ENCODE data around the gene PRPH2. TPM values are rescaled to one million over a fixed set of nuclear protein-coding genes. Genes with fewer than 3 reads are reported as not detected.

The PRPH2 gene
- total RNA-seq, 2 donors from 2014 or later, result 0.32 to 0.35 TPM

DNA sequence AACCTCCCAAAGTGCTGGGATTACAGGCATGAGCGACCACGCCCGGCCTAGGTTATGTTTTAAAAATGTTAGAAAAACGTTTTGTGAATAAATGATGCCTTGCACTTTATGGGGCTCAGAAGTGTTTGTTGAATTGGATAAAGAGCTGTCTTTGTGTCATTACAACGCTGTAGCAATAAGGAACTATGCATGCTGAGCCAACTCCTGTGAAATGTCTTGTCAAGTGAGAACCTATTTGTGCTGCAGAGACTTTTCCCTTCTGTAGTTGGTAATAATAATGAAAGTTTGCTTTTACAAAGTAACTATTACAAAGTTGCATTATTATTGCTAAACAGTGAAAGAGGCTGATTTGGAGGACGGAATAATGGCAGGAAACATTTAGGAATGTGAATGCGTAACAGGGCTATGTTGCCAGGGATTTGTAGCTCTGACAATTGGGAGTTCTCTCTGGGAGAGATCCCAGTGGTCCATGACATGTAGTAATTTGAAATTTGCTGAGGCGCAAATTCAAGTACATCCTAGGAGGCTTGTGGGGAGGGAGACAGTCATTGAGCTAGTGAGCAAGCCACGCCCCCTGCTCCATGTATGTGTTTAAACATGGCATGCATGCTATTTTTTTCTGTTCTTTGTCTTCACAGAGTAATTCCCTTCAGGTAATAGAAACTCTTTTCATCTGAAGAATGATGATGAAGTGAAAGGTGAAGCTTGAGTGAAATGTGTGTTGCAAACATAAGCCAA lies 42.7 kb upstream of the PRPH2 start:
- intact Hi-C loops (cut with DNase I), result no loop called here
- H3K4me3 ChIP-seq, result no peak overlapping the region
- peak overlapping the region; percentile 23 for H3K27ac ChIP-seq
- TF ChIP-seq, protein P1, sequence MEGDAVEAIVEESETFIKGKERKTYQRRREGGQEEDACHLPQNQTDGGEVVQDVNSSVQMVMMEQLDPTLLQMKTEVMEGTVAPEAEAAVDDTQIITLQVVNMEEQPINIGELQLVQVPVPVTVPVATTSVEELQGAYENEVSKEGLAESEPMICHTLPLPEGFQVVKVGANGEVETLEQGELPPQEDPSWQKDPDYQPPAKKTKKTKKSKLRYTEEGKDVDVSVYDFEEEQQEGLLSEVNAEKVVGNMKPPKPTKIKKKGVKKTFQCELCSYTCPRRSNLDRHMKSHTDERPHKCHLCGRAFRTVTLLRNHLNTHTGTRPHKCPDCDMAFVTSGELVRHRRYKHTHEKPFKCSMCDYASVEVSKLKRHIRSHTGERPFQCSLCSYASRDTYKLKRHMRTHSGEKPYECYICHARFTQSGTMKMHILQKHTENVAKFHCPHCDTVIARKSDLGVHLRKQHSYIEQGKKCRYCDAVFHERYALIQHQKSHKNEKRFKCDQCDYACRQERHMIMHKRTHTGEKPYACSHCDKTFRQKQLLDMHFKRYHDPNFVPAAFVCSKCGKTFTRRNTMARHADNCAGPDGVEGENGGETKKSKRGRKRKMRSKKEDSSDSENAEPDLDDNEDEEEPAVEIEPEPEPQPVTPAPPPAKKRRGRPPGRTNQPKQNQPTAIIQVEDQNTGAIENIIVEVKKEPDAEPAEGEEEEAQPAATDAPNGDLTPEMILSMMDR (IDR thresholded peaks at IDR 0.05), result no peak
- no peak overlapping the region for H3K9ac ChIP-seq (ENCODE audit: low read depth in 2 of 2, low read length in 2 of 2)
- DNase-seq, result peak; percentile 27
- no peaks in the 10 kb centered on the region for H3K27me3 ChIP-seq
- H3K36me3 ChIP-seq, result no peaks in the 10 kb centered on the region
- H3K9me3 ChIP-seq, result no peaks in the 10 kb centered on the region
- H3K4me1 ChIP-seq, result peaks cover 4% of the 10 kb centered on the region

DNA sequence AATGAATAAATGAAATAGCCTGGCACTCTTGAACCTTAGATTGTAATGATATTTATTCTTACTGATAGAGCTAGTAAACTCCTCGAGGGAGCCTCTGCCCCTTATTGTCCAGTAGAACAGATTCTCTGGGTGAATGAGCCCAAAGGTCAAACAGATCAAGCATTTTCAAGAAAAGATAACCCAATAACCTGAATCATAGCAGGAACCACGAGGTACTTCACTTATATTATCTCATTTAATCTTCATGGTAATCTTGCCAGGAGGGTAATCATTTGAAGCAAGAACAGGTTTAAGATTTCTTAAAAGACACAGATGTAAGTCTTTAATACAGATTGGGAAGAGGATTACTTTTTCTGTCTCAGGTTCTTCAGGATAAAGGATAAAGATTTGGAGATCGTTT lies 40.6 kb upstream of the PRPH2 start:
- no peak for DNase-seq

DNA sequence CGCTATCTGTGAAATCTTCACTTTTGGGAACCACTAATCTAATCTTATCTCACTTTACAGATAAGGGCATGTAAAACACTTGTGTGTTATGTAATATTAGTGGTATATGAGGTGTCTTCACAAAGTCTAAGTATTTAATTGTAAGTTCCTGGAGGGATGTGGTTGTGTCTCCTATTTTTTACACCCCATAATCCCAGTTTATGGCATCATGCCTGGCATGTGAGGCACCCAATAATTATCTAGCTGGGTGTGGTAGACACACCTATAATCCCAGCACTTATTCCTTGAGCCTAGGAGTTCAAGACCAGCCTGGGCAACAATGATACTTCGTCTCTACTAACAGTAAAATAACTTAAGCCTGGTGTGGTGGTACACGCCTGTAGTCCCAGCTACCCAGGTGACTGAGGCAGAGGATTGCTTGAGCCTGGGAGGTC lies 40.0 kb upstream of the PRPH2 start:
- DNase-seq, result peak; percentile 41
- Histone ChIP-seq H3K4me3 (no peak overlapping the region), H3K4me1 (peaks cover 4% of the 10 kb centered on the region), H3K9ac (ENCODE audit: low read depth in 2 of 2, low read length in 2 of 2) (no peak overlapping the region), H3K27ac (peak overlapping the region; percentile 29), H3K27me3 (no peaks in the 10 kb centered on the region), H3K36me3 (no peaks in the 10 kb centered on the region), H3K9me3 (no peaks in the 10 kb centered on the region)
- TF ChIP-seq, protein P1 (IDR thresholded peaks at IDR 0.05), result no peak
- intact Hi-C loops (cut with DNase I), result no loop called here

More for the DNA sequence above, 40.6 kb upstream of the PRPH2 start:
- TF ChIP-seq, protein P1 (IDR thresholded peaks at IDR 0.05), result no peak
- Histone ChIP-seq H3K27ac (peak overlapping the region; percentile 29), H3K9me3 (no peaks in the 10 kb centered on the region), H3K9ac (ENCODE audit: low read depth in 2 of 2, low read length in 2 of 2) (no peak overlapping the region), H3K27me3 (no peaks in the 10 kb centered on the region), H3K36me3 (no peaks in the 10 kb centered on the region), H3K4me3 (no peak overlapping the region), H3K4me1 (peaks cover 4% of the 10 kb centered on the region)
- intact Hi-C loops (cut with DNase I), result no loop called here

DNA sequence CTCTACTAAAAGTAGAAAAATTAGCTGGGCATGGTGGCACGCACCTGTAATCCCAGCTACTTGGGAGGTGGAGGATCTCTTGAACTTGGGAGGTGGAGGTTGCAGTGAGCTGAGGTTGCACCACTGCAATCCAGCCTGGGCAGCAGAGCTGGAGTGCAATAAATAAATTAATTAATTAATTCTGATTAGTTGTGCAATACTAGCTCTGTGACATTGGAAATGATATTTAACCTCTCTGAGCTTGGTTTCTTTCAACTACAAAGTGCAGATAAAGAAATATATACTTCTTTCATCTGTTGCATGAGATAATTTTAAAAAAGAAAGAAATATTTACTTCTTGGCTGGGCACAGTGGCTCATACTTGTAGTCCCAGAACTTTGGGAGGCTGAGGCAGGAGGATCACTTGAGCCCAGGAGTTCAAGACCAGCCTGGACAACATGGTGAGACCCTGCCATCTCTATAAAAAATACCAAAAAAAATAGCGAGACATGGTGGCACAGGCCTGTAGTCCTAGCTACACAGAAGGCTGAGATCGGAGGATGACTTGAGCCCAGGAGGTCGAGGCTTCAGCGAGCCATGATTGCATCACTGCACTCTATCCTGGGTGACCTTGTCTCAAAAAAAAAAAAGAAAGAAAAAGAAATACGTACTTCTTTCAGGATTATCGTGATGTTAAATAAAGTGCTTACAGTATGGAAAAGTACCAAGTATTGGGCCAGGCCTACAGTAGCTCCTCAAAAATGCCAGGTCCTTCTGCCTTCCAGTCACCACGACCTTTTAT lies 39.1 kb upstream of the PRPH2 start:
- H3K4me1 ChIP-seq, result peaks cover 4% of the 10 kb centered on the region
- H3K9me3 ChIP-seq, result no peaks in the 10 kb centered on the region
- no peaks in the 10 kb centered on the region for H3K27me3 ChIP-seq
- intact Hi-C loops (cut with DNase I), result no loop called here
- no peaks in the 10 kb centered on the region for H3K36me3 ChIP-seq
- no peak overlapping the region for H3K4me3 ChIP-seq
- H3K27ac ChIP-seq, result peak overlapping the region; percentile 29
- no peak for DNase-seq
- H3K9ac ChIP-seq (ENCODE audit: low read depth in 2 of 2, low read length in 2 of 2), result peak overlapping the region in 1 of 2 donors; percentile 21
- TF ChIP-seq, protein P1 (IDR thresholded peaks at IDR 0.05), result no peak

DNA sequence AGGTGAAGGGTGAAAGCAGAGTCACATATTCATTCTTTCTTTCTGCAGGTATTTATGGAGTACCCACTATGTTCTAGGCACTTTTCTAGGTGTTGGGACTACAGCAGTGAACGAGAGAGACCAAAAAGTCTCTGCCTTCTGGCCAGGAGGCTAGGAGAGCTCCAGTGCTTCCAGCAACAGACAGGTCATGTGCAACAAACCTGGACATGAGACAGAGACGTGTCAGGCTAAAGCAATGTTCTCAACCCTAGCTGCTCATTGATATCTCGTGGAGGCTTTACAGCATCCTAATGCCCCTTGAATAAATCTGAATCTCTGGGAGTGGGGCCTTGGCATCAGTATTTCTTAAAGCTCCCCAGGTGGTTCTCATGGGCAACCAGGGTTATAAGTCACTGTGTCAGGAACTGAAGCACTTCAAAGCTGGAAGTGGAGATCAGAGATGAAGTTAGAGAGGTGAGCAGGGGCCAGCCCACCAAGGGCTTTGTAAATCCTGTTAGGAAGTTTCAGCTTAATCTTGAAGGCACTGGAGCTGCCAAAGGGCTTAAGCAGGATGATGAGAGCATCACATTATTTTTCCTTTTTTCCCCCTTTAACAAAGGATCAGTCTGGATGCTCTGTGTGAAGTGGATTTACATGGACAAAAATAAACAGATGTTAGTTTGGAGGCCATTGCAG lies 36.5 kb upstream of the PRPH2 start:
- Histone ChIP-seq H3K4me3 (no peak overlapping the region), H3K4me1 (peaks cover 4% of the 10 kb centered on the region), H3K27me3 (no peaks in the 10 kb centered on the region), H3K36me3 (no peaks in the 10 kb centered on the region), H3K9me3 (no peaks in the 10 kb centered on the region), H3K27ac (no peak overlapping the region), H3K9ac (ENCODE audit: low read depth in 2 of 2, low read length in 2 of 2) (no peak overlapping the region)
- intact Hi-C loops (cut with DNase I), result no loop called here
- DNase-seq, result no peak
- TF ChIP-seq, protein P1 (IDR thresholded peaks at IDR 0.05), result no peak
